Liver (tissue), 9 donors: ENCODE results near the gene PDE4B. TPM values are rescaled to one million over a fixed set of nuclear protein-coding genes. Genes with fewer than 3 reads are reported as not detected.

ENCODE experiments used
- DNase-seq: peaks from one replicate; pipeline ENCODE4 v3.0.0-alpha.2; 2017; ENCODE audit warnings: low spot score
- H3K27ac ChIP-seq, 2 donors: one replicate each; pipeline ENCODE4 v1.7.0; 2013; ENCODE audit warnings: inconsistent platforms in 2 of 2, low read length in 2 of 2, control low read depth in 1 of 2, low read depth in 1 of 2, mild to moderate bottlenecking in 1 of 2
- H3K27me3 ChIP-seq, 4 donors: one replicate each; pipeline versions ENCODE4 v1.6.1 to v1.7.0; 2013; ENCODE audit warnings: low read length in 3 of 4, inconsistent platforms in 1 of 4, mild to moderate bottlenecking in 1 of 4, moderate library complexity in 1 of 4; ENCODE audit not compliant: control insufficient read depth in 4 of 4, insufficient read depth in 4 of 4
- H3K36me3 ChIP-seq, 4 donors: one replicate each; pipeline versions ENCODE4 v1.6.1 to v1.7.0; 2013; ENCODE audit warnings: low read length in 3 of 4, mild to moderate bottlenecking in 3 of 4, low read depth in 1 of 4, moderate library complexity in 1 of 4; ENCODE audit not compliant: control insufficient read depth in 4 of 4, insufficient read depth in 3 of 4
- H3K4me1 ChIP-seq, 4 donors: one replicate each; pipeline versions ENCODE4 v1.6.1 to v1.7.0; 2013; ENCODE audit warnings: low read length in 3 of 4, mild to moderate bottlenecking in 3 of 4, moderate library complexity in 1 of 4; ENCODE audit not compliant: control insufficient read depth in 4 of 4, insufficient read depth in 4 of 4
- H3K4me3 ChIP-seq, 3 donors: one replicate each; pipeline versions ENCODE4 v1.6.1 to v1.7.0; 2013; ENCODE audit warnings: low read length in 3 of 3, control low read depth in 1 of 3, low read depth in 1 of 3, mild to moderate bottlenecking in 1 of 3
- H3K9ac ChIP-seq, 2 donors: one replicate each; pipeline ENCODE4 v1.7.0; 2013; ENCODE audit warnings: low read length in 2 of 2, mild to moderate bottlenecking in 2 of 2, moderate library complexity in 2 of 2, control low read depth in 1 of 2, low read depth in 1 of 2
- H3K9me3 ChIP-seq, 4 donors: one replicate each; pipeline versions ENCODE4 v1.6.1 to v1.7.0; 2013; ENCODE audit warnings: low read length in 3 of 4; ENCODE audit not compliant: control insufficient read depth in 4 of 4
- ATF3 ChIP-seq: IDR thresholded peaks from 2 replicates; pipeline ENCODE4 v1.6.1; 2016; ENCODE audit warnings: antibody characterized with exemption
- CTCF ChIP-seq: fragments of 150-350 bp; IDR thresholded peaks from 2 replicates; pipeline ENCODE4 v1.5.1; 2017; ENCODE audit warnings: improper control_type of control experiment, low read depth, low read length; ENCODE audit not compliant: missing input control
- EGR1 ChIP-seq, 2 donors: IDR thresholded peaks; 2 replicates each; pipeline ENCODE4 v1.6.1; 2016 to 2018; ENCODE audit warnings: antibody characterized with exemption in 2 of 2, low read depth in 2 of 2
- FOXA1 ChIP-seq: IDR thresholded peaks from 2 replicates; pipeline ENCODE4 v1.6.1; 2016; ENCODE audit warnings: antibody characterized with exemption
- FOXA2 ChIP-seq: IDR thresholded peaks from 2 replicates; pipeline ENCODE4 v1.6.1; 2016; ENCODE audit warnings: antibody characterized with exemption
- GABPA ChIP-seq, 2 donors: IDR thresholded peaks in 1 of 2; conservative IDR thresholded peaks in 1 of 2; 2 replicates each; pipeline ENCODE4 v1.6.1; 2016; ENCODE audit warnings: antibody characterized with exemption in 2 of 2, mild to moderate bottlenecking in 1 of 2, moderate library complexity in 1 of 2
- HNF4A ChIP-seq, 2 donors: conservative IDR thresholded peaks; 2 replicates each; pipeline ENCODE4 v1.6.1; 2016; ENCODE audit warnings: antibody characterized with exemption in 2 of 2, mild to moderate bottlenecking in 2 of 2
- HNF4G ChIP-seq: IDR thresholded peaks from 2 replicates; pipeline ENCODE4 v1.6.1; 2016; ENCODE audit warnings: antibody characterized with exemption
- JUND ChIP-seq, 2 donors: IDR thresholded peaks; 2 replicates each; pipeline ENCODE4 v1.6.1; 2016; ENCODE audit warnings: antibody characterized with exemption in 2 of 2
- MAX ChIP-seq: IDR thresholded peaks from 2 replicates; pipeline ENCODE4 v1.6.1; 2016; ENCODE audit warnings: antibody characterized with exemption
- NR2F2 ChIP-seq: IDR thresholded peaks from 2 replicates; pipeline ENCODE4 v1.6.1; 2016; ENCODE audit warnings: antibody characterized with exemption
- RAD21 ChIP-seq, 2 donors: IDR thresholded peaks; 2 replicates each; pipeline ENCODE4 v1.6.1; 2016; ENCODE audit warnings: antibody characterized with exemption in 2 of 2, mild to moderate bottlenecking in 2 of 2
- REST ChIP-seq: IDR thresholded peaks from 2 replicates; pipeline ENCODE4 v1.6.1; 2016; ENCODE audit warnings: antibody characterized with exemption, mild to moderate bottlenecking
- RXRA ChIP-seq, 2 donors: IDR thresholded peaks; 2 replicates each; pipeline ENCODE4 v1.6.1; 2017 to 2018; ENCODE audit warnings: antibody characterized with exemption in 2 of 2, mild to moderate bottlenecking in 1 of 2
- SP1 ChIP-seq: IDR thresholded peaks from 2 replicates; pipeline ENCODE4 v1.6.1; 2018; ENCODE audit warnings: antibody characterized with exemption, mild to moderate bottlenecking
- TAF1 ChIP-seq: conservative IDR thresholded peaks from 2 replicates; pipeline ENCODE4 v1.6.1; 2016; ENCODE audit warnings: antibody characterized with exemption, mild to moderate bottlenecking
- YY1 ChIP-seq: IDR thresholded peaks from 2 replicates; pipeline ENCODE4 v1.6.1; 2016; ENCODE audit warnings: antibody characterized with exemption, mild to moderate bottlenecking
- ZBTB33 ChIP-seq: IDR thresholded peaks from 2 replicates; pipeline ENCODE4 v1.6.1; 2016; ENCODE audit warnings: antibody characterized with exemption
- WGBS: extraction: QIAGEN DNeasy Blood & Tissue Kit; methylation state at CpG from one replicate; pipeline ENCODE4 v1.1.7; 2013; 5-methylcytosine and 5-hydroxymethylcytosine counted together
- polyA plus RNA-seq, 2 donors: library from polyadenylated mRNA; stranded (reverse) in 1 of 2; unstranded in 1 of 2; fragments of 200-250 nt in 1 of 2; fragments of >200 nt in 1 of 2; fragmentation: Nextera tagmentation in 1 of 2; extraction: Ambion mirVana in 1 of 2; gene quantifications; one replicate each; pipeline versions ENCODE4 v1.2.1 to v1.2.3, GENCODE V29; 2013 to 2015
- total RNA-seq, 2 donors: library from RNA; depleted of rRNA; stranded (reverse); fragments of >200 nt; gene quantifications; one replicate each; pipeline ENCODE4 v1.2.3, GENCODE V29; 2014
- donor health status: healthy.
- donor health status: healthy.
- donor health status: healthy.
- donor health status: healthy.
- donor health status: healthy.

PDE4B gene
- total and polyA plus RNA-seq, 4 donors, result 1.9 to 3.9 (median 2.7) TPM

GRCh38 chr1:66388913-66389312, 596.2 kb downstream of the PDE4B start:
- 85% methylated on average over 2 of the region's 2 CpGs for WGBS
- H3K4me1 ChIP-seq, result no peaks in the 10 kb centered on the region
- TF ChIP-seq YY1, result no peak
- TF ChIP-seq JUND (IDR thresholded peaks at IDR 0.05), result no peak
- TF ChIP-seq ZBTB33, result no peak
- no peak for TF ChIP-seq TAF1
- no peak for TF ChIP-seq FOXA1
- TF ChIP-seq NR2F2, result no peak
- no peak for TF ChIP-seq RAD21 (IDR thresholded peaks at IDR 0.05)
- TF ChIP-seq GABPA (IDR thresholded peaks at IDR 0.05 in 1 of 2, conservative IDR thresholded peaks at IDR 0.05 in 1 of 2), result no peak
- no peak for TF ChIP-seq ATF3
- TF ChIP-seq HNF4G, result no peak
- H3K9me3 ChIP-seq, result peaks cover 0 to 9% (median 5%) of the 10 kb centered on the region in 4 donors
- no peak overlapping the region for H3K4me3 ChIP-seq
- no peak for DNase-seq
- H3K27me3 ChIP-seq, result no peaks in the 10 kb centered on the region
- no peaks in the 10 kb centered on the region for H3K36me3 ChIP-seq
- H3K27ac ChIP-seq, result no peak overlapping the region
- H3K9ac ChIP-seq, result no peak overlapping the region

GRCh38 chr1:66393586-66394287, 601.0 kb downstream of the PDE4B start:
- Histone ChIP-seq H3K27ac (no peak overlapping the region), H3K4me3 (no peak overlapping the region), H3K27me3 (no peaks in the 10 kb centered on the region), H3K9me3 (peaks cover 0 to 6% (median 4%) of the 10 kb centered on the region in 4 donors), H3K9ac (no peak overlapping the region), H3K36me3 (no peaks in the 10 kb centered on the region), H3K4me1 (peaks cover 0 to 3% (median 0%) of the 10 kb centered on the region in 4 donors)
- 92% methylated on average over 7 of the region's 7 CpGs for WGBS
- TF ChIP-seq SP1 (no peak), GABPA (IDR thresholded peaks at IDR 0.05 in 1 of 2, conservative IDR thresholded peaks at IDR 0.05 in 1 of 2) (no peak), ZBTB33 (no peak), NR2F2 (no peak), HNF4G (no peak), EGR1 (IDR thresholded peaks at IDR 0.05; ENCODE audit: low read depth in 2 of 2) (no peak), MAX (no peak), ATF3 (no peak), FOXA1 (no peak), REST (no peak), JUND (IDR thresholded peaks at IDR 0.05) (no peak), YY1 (no peak), TAF1 (no peak), CTCF (no peak), RXRA (IDR thresholded peaks at IDR 0.05) (no peak), HNF4A (conservative IDR thresholded peaks at IDR 0.05) (no peak), RAD21 (IDR thresholded peaks at IDR 0.05) (no peak), FOXA2 (no peak)
- DNase-seq, result no peak
